ENCODE data around the gene MTA2. TPM values are rescaled to one million over a fixed set of nuclear protein-coding genes. Genes with fewer than 3 reads are reported as not detected.

MTA2 gene
- total RNA-seq, 1 donor from 2014 or later = 136 TPM

- TF ChIP-seq, protein P1, sequence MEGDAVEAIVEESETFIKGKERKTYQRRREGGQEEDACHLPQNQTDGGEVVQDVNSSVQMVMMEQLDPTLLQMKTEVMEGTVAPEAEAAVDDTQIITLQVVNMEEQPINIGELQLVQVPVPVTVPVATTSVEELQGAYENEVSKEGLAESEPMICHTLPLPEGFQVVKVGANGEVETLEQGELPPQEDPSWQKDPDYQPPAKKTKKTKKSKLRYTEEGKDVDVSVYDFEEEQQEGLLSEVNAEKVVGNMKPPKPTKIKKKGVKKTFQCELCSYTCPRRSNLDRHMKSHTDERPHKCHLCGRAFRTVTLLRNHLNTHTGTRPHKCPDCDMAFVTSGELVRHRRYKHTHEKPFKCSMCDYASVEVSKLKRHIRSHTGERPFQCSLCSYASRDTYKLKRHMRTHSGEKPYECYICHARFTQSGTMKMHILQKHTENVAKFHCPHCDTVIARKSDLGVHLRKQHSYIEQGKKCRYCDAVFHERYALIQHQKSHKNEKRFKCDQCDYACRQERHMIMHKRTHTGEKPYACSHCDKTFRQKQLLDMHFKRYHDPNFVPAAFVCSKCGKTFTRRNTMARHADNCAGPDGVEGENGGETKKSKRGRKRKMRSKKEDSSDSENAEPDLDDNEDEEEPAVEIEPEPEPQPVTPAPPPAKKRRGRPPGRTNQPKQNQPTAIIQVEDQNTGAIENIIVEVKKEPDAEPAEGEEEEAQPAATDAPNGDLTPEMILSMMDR (IDR thresholded peaks at IDR 0.05; ENCODE audit: insufficient read depth, low read length, poor library complexity, severe bottlenecking) = no peak
- no peaks in the 10 kb centered on the region for H3K36me3 ChIP-seq (ENCODE audit: control insufficient read depth, insufficient read depth, low read length)
- no peak overlapping the region for H3K4me3 ChIP-seq (ENCODE audit: low read depth, low read length)
- no peaks in the 10 kb centered on the region for H3K27me3 ChIP-seq (ENCODE audit: control insufficient read depth, insufficient read depth, low read length)
- DNase-seq (ENCODE audit: low read depth) = no peak
Observed at GRCh38 chr11:62610403-62610802, 8.7 kb upstream of the MTA2 start.

GRCh38 chr11:62608776-62609175 is 7.1 kb upstream of the MTA2 start:
- Histone ChIP-seq H3K36me3 (ENCODE audit: control insufficient read depth, insufficient read depth, low read length) (no peaks in the 10 kb centered on the region), H3K4me3 (ENCODE audit: low read depth, low read length) (no peak overlapping the region), H3K27me3 (ENCODE audit: control insufficient read depth, insufficient read depth, low read length) (no peaks in the 10 kb centered on the region)
- no peak for DNase-seq (ENCODE audit: low read depth)
- TF ChIP-seq, protein P1 (IDR thresholded peaks at IDR 0.05; ENCODE audit: insufficient read depth, low read length, poor library complexity, severe bottlenecking) = no peak

- no peak for DNase-seq (ENCODE audit: low read depth)
- H3K4me3 ChIP-seq (ENCODE audit: low read depth, low read length) = no peak overlapping the region
- TF ChIP-seq, protein P1 (IDR thresholded peaks at IDR 0.05; ENCODE audit: insufficient read depth, low read length, poor library complexity, severe bottlenecking) = no peak
- H3K27me3 ChIP-seq (ENCODE audit: control insufficient read depth, insufficient read depth, low read length) = no peaks in the 10 kb centered on the region
- H3K36me3 ChIP-seq (ENCODE audit: control insufficient read depth, insufficient read depth, low read length) = no peaks in the 10 kb centered on the region
Observed at GRCh38 chr11:62607714-62608113, 6.0 kb upstream of the MTA2 start.

DNA sequence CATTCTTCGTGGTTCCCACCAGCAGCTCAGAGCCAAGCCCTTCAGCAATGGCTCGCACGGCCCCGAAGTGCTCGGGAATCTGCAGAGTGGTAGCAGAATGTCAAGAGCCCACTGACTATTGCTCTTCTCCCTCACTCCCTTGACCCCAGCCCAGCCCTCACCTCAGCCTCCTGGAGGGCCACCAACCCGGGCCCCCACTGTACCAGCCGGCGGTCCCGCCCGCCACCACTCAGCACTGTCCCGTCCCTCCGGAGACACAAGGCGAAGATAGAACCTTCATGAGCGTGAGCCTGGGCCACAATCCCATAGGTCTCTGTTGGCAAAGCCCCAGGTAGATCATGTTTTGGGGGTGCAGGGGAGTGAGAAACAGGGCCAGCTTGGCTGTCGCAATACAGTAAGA is 4.2 kb upstream of the MTA2 start:
- Histone ChIP-seq H3K4me3 (ENCODE audit: low read depth, low read length) (no peak overlapping the region), H3K27me3 (ENCODE audit: control insufficient read depth, insufficient read depth, low read length) (no peaks in the 10 kb centered on the region), H3K36me3 (ENCODE audit: control insufficient read depth, insufficient read depth, low read length) (no peaks in the 10 kb centered on the region)
- TF ChIP-seq, protein P1 (IDR thresholded peaks at IDR 0.05; ENCODE audit: insufficient read depth, low read length, poor library complexity, severe bottlenecking) = no peak
- DNase-seq (ENCODE audit: low read depth) = no peak

DNA sequence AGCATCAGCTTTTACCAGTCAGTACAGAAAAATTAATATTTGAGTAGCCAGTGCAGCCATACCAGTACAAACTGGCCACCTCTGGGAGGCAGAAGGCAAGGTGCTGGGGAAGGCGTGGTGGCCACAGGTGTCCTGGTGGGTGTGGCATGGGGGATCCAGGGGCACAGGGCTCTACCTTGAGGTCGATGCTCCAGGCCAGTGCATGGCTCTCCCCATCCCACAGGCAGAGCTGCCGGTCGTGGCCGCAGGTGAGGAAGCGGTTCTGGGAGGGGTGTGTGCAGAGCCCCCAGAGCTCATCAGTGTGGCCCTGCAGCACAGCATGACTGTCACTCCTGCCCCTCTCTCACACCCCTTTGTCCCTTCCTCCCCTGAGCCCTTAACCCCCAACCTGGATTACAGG is 3.8 kb upstream of the MTA2 start:
- H3K27me3 ChIP-seq (ENCODE audit: control insufficient read depth, insufficient read depth, low read length) = no peaks in the 10 kb centered on the region
- no peaks in the 10 kb centered on the region for H3K36me3 ChIP-seq (ENCODE audit: control insufficient read depth, insufficient read depth, low read length)
- TF ChIP-seq, protein P1 (IDR thresholded peaks at IDR 0.05; ENCODE audit: insufficient read depth, low read length, poor library complexity, severe bottlenecking) = no peak
- DNase-seq (ENCODE audit: low read depth) = no peak
- H3K4me3 ChIP-seq (ENCODE audit: low read depth, low read length) = no peak overlapping the region

- Histone ChIP-seq H3K4me3 (ENCODE audit: low read depth, low read length) (no peak overlapping the region), H3K36me3 (ENCODE audit: control insufficient read depth, insufficient read depth, low read length) (no peaks in the 10 kb centered on the region), H3K27me3 (ENCODE audit: control insufficient read depth, insufficient read depth, low read length) (no peaks in the 10 kb centered on the region)
- TF ChIP-seq, protein P1 (IDR thresholded peaks at IDR 0.05; ENCODE audit: insufficient read depth, low read length, poor library complexity, severe bottlenecking) = no peak
- no peak for DNase-seq (ENCODE audit: low read depth)
Observed at GRCh38 chr11:62604460-62605120, 2.9 kb upstream of the MTA2 start.

All from kidney epithelial cell (primary cell).